NOMO-1 treated with dmso at 0.1 percent for 144 hours (cell line): ENCODE data around the gene SNAPIN.

Experiments
- DNase-seq: peaks from one replicate; lab custom pipeline; 2025; ENCODE audit not compliant: unreplicated experiment; lab: John Stamatoyannopoulos, UW

SNAPIN gene

DNA sequence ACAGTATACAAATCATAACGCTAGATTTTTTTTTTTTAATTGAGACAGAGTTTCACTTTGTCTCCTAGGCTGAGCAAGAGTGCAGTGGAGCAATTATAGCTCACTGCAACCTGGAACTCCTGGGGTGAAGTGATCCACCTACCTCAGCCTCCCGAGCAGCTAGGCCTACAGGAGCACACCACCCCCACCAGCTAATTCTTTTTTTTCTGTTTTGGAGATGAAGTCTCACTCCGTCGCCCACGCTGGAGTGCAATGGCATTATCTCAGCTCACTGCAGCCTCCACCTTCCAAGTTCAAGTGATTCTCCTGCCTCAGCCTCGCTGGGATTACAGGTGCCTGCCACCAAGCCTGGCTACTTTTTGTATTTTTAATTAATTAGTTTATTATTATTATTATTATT, 41.3 kb downstream of the SNAPIN start:
- DNase-seq, result no peak

GRCh38 chr1:153705484-153705883, 47.0 kb downstream of the SNAPIN start:
- no peak for DNase-seq

GRCh38 chr1:153711026-153711425, 52.5 kb downstream of the SNAPIN start:
- DNase-seq, result no peak
